Measurements from ENCODE around the gene OSBPL6.
"Not testable (repeated sequence)": the region's sequence is repeated elsewhere in the genome, so short reads cannot be mapped to it uniquely, and the experiment has no call there.

The OSBPL6 gene

GRCh38 chr2:178197791-178198190 lies 3.5 kb downstream of the OSBPL6 start:
- no peak for DNase-seq (ENCODE audit: low read depth in 1 of 2, low spot score in 1 of 2)

DNA sequence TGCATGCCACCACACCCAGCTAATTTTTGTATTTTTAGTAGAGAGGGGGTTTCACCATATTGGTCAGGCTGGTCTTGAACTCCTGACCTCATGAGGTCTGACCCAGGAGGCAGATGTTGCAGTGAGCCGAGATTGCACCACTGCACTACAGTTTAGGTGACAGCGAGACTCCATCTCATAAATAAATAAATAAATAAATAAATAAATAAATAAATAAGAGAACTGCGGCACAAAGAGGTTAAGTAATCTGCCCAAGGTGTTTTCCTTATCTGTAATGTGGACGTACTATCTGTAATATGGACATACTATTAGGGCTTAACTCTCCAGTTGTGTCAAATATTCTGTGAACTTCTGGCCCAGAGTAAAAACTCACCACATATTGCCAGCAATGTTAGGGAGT lies 4.1 kb downstream of the OSBPL6 start:
- DNase-seq (ENCODE audit: low read depth in 1 of 2, low spot score in 1 of 2), result not testable (repeated sequence)

DNA sequence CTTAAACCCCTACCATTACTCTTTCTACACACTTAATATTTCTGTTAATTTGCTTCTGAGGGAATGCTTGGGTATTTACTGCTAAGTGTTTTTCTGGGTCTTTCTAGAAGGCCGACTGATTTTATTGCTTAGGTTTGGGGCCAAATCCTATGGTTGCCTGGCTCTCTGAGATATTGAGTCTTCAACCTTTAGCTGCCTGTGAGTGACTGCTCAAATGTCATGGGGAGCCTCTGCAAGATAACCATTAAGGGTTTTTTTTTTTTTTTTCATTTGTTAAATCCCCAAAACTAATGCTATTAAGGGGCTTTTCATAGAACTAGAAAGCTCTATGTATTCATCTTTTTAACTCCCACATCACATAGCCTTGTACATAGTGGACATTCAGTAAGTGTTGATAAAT lies 5.0 kb downstream of the OSBPL6 start:
- no peak for DNase-seq (ENCODE audit: low read depth in 1 of 2, low spot score in 1 of 2)

DNA sequence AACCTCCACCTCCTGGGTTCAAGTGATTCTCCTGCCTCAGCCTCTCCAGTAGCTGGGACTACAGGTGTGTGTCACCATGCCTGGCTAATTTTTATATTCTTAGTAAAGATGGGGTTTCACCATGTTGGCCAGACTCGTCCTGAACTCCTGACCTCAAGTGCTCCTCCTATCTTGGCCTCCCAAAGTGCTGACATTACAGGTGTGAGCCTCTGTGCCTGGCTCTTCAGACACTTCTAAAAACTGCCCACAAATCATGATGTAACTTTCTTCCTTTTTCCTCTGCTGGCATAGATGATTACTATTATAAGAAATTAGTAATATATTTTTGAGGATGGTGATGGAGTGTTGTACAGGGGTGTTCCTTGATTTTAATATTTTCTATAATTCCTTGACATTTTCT lies 6.0 kb downstream of the OSBPL6 start:
- DNase-seq (ENCODE audit: low read depth in 1 of 2, low spot score in 1 of 2), result no peak

DNA sequence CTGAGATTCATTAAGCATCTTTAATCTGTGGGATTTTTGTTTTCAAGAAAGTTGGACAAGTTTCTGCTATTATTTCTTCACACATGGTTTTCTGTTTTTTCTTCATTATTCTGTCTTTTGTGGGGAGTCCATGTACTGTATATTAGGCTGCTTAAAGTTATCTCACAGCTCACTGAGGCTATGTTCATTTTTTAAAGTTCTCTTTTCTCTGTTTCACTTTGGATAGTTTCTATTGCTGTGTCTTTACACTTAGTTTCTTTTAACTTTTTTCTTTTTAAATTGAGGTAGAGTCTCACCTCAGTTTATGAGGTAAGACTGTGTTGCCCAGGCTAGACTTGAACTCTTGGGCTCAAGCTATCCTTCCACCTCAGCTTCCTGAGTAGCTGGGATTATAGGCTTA lies 8.6 kb downstream of the OSBPL6 start:
- no peak for DNase-seq (ENCODE audit: low read depth in 1 of 2, low spot score in 1 of 2)

- DNase-seq (ENCODE audit: low read depth in 1 of 2, low spot score in 1 of 2), result no peak
Measured at GRCh38 chr2:178204977-178205376, 10.7 kb downstream of the OSBPL6 start.

- DNase-seq (ENCODE audit: low read depth in 1 of 2, low spot score in 1 of 2), result no peak
Measured at GRCh38 chr2:178205853-178206521, 11.7 kb downstream of the OSBPL6 start.

DNA sequence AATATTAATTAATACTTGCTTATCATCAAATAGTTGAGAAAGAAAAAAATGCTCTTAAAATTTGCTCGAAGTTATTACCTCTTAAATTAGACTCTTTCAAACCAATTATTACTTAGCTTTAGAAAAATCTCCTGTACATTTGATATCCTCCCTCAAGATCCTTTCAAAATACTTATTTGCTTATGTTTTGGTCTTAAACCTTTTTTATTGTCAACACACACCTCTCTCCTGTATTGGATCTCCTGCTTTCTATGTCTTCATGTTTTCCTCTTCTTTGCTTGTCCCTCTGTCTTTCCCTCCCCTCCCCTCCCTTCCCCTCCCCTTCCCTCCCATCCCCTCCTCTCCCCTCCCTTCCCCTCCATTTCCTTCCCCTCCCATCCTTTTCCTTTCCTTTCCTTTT lies 14.0 kb downstream of the OSBPL6 start:
- no peak for DNase-seq (ENCODE audit: low read depth in 1 of 2, low spot score in 1 of 2)

- DNase-seq (ENCODE audit: low read depth in 1 of 2, low spot score in 1 of 2), result no peak
Measured at GRCh38 chr2:178208817-178209216, 14.5 kb downstream of the OSBPL6 start.

- DNase-seq (ENCODE audit: low read depth in 1 of 2, low spot score in 1 of 2), result no peak
Measured at GRCh38 chr2:178211460-178211859, 17.1 kb downstream of the OSBPL6 start.

DNA sequence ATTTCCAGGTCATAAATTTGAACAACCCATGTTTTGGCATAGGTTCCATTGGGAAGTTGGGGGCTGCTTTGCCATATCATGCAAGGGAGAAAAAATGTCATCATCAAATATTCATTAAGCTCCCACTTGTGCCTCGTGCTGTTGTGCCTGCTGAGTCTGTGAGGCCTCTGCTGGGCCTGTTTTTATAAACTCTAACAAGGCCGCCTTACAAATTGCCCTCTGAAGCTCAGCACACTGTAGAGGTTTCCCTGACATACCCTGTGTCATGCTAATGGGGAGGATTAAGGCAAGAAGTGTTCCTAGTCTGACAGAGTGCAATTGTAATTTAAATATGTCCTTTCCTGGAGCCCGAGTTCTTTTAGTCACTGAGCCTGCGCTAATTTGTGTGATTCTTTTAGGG lies 17.6 kb downstream of the OSBPL6 start:
- no peak for DNase-seq (ENCODE audit: low read depth in 1 of 2, low spot score in 1 of 2)

DNA sequence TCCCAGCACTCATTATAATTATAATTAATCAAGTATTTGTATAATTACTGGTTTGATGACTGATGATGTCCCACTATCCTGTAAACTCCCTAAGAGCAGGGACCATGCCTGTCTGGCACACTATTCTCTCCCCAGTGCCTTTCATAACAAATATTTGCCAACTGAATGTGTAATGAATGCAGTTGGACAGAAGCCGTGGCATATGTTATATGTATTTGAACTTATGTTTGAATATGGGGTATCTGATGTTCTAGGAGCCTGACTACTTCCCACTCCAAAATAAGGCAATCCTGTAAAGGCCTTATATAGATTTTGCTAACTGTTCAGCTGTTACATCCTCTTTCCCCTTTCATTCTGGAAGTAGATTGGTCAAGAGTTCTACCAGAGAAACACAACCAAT lies 19.7 kb downstream of the OSBPL6 start:
- DNase-seq (ENCODE audit: low read depth in 1 of 2, low spot score in 1 of 2), result no peak

DNA sequence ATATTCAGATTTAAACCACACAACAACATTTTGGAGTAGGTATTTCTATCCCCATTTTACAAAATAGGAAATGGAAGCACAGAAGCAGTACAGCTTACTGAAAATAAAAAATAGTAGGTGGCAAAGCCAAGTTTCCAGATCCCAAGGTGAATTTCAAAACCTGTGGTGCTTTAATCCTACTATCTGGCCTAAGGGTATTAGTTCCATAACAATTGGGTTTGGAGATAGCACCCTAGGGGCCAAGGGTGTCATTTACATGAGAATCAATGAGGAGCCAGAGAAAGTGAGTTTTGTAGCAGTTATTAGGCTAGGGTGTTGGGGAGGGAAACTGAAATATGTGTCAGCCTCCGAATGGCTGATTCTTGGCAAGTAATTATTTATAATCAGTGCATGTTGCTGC lies 24.9 kb downstream of the OSBPL6 start:
- no peak for DNase-seq (ENCODE audit: low read depth in 1 of 2, low spot score in 1 of 2)

DNA sequence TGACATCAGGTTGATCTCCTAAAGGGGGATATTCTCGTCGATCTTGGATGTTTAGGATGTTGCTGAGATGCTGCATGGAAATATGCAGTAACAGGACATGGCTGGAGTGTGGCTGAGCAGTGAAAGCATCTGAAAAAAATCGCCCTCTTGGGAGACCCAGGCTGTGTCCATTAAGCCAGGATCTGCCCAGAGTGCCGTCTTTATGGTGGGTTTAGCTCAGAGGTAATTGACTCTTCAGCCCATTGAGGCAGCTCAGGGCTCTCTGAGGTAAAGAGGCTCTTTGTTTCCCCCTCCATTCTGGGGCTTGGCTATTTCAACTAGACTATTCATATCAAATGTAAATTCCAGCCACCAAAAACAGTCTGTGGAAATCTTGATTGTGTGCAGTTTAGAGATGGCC lies 26.5 kb downstream of the OSBPL6 start:
- DNase-seq (ENCODE audit: low read depth in 1 of 2, low spot score in 1 of 2), result no peak

DNA sequence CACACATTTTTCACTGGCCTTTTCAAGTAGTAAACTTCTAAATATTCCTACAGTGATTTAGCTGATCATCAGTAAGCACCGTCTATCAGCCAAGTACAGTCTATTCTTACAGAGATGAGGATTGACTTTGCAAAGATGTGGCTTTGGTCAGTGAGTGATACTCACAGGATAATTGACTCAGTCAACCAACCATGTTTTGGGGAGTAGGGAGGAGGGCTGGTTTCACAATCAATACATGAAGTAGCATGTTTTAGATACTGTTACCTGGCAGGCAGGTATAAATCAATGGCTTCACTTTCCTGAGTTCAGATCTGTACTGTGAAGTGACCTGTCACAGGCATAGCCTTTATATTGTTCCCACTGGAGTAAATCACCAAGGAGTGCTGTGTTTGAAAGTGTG lies 27.2 kb downstream of the OSBPL6 start:
- no peak for DNase-seq (ENCODE audit: low read depth in 1 of 2, low spot score in 1 of 2)

GRCh38 chr2:178223806-178224205 lies 29.5 kb downstream of the OSBPL6 start:
- DNase-seq (ENCODE audit: low read depth in 1 of 2, low spot score in 1 of 2), result no peak

DNA sequence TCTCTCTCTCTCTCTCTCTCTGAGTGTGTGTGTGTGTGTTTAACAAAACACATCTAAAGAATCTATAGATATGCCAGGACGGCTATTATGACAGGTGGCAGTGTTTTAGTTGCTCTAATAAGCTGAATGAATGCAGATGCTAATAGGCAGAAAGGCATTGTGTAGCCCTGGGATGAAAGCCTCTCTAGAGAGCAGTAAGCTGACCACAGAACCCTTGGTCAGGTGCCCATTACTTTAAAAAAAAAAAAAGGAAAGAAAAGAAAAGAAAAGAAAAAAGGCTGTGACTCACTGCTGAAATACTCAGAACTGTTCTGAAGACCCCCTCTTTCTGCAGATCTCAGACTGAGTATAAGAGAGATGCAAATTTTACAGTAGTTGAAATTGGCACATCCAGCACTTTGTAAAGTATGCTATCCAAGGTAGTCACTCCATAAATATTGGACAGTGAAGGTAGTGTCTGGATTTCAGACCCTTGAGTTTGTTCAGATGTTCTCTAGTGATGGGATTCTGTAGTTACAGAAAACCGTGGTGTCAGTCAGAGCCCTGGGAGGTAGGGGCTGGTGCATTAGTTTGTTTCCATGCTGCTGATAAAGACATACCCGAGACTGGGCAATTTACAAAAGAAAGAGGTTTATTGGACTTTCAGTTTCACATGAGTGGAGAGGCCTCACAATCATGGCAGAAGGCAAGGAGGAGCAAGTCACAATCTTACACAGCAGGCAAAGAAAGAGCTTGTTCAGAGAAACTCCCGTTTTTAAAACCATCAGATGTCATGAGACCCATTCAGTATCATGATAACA lies 30.9 kb downstream of the OSBPL6 start:
- no peak for DNase-seq (ENCODE audit: low read depth in 1 of 2, low spot score in 1 of 2)

DNA sequence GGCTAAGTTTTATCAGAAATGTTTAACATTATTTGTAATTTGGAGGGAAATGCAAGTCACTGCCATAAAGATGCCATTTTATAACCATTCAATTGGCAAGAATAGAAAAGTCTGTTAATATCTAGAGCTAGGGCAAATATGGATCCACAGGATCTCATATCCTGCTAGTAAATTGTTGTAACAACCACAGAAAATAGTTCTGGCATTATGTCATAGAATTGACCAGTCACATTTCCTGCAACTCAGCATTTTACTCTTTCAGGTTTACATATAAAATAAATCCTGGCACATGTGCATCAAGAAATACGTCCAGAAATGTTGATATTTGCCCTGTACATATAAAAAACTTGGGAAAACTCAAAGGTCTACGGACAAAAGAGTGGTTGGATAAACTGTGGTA lies 32.9 kb downstream of the OSBPL6 start:
- no peak for DNase-seq (ENCODE audit: low read depth in 1 of 2, low spot score in 1 of 2)

DNA sequence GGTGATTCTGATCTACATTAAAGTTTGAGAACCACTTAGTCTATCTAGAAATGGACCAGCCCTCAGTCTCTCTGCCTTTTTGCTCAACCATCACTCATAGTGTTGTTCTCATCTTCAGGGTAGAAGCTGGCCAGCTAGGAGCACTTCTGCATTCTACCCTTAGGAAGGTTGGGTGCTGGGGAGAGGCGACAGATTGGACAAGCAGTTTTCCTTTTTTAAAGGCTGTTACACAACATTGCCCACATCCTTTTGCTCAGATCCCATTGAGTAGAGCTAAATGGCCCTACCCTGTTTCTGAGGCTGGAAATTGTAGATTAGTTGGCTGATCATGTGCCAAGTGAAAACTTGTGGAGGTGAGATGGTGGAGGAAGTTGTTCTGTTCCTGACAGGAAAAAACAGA lies 35.6 kb downstream of the OSBPL6 start:
- DNase-seq (ENCODE audit: low read depth in 1 of 2, low spot score in 1 of 2), result no peak

GRCh38 chr2:178230396-178230795 lies 36.1 kb downstream of the OSBPL6 start:
- no peak for DNase-seq (ENCODE audit: low read depth in 1 of 2, low spot score in 1 of 2)

DNA sequence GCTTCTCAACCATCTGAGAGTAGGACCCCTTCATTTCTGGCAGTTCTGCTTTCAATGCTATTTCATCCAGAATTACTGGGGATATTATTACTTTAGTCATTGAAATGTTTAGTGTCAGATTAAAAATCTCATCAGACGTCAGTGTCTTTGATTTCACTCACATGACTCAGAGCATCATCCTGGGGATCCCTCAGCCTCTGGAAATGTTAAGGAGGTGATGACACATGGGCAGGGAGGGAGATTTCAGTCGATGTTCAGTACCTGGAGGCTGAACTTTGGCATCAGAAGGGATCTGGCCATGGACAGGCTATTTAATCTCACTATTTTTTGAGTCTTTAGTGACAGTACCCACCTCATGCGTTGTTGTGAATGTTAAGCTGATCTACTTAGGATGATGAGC lies 39.1 kb downstream of the OSBPL6 start:
- no peak for DNase-seq (ENCODE audit: low read depth in 1 of 2, low spot score in 1 of 2)

- DNase-seq (ENCODE audit: low read depth in 1 of 2, low spot score in 1 of 2), result no peak
Measured at GRCh38 chr2:178234648-178235047, 40.3 kb downstream of the OSBPL6 start.
